Smooth muscle cell (in vitro differentiated cells): Measurements from ENCODE around the gene MAEL. TPM values are rescaled to one million over a fixed set of nuclear protein-coding genes. Genes with fewer than 3 reads are reported as not detected.

ENCODE experiments used
- DNase-seq: peaks from one replicate; lab custom pipeline; 2025; ENCODE audit not compliant: unreplicated experiment; lab: John Stamatoyannopoulos, UW
- H2AFZ ChIP-seq: fragments of 200-600 bp; sonication (generic); 2 replicates; pipeline ENCODE4 v1.6.0; 2016; ENCODE audit warnings: antibody characterized with exemption, low read depth, mild to moderate bottlenecking
- H3F3A ChIP-seq: fragments of 200-600 bp; sonication (generic); 2 replicates; pipeline ENCODE4 v1.6.0; 2017; ENCODE audit warnings: antibody characterized with exemption, low read depth
- H3K27ac ChIP-seq: fragments of 200-600 bp; sonication (generic); 2 replicates; pipeline ENCODE4 v1.5.1; 2016; ENCODE audit warnings: low read depth, mild to moderate bottlenecking
- H3K27me3 ChIP-seq: fragments of 200-600 bp; sonication (generic); 2 replicates; pipeline ENCODE4 v1.6.1; 2016; ENCODE audit warnings: low read depth, mild to moderate bottlenecking
- H3K36me3 ChIP-seq: fragments of 200-600 bp; sonication (generic); 2 replicates; pipeline ENCODE4 v1.5.1; 2016; ENCODE audit warnings: low read depth
- H3K4me1 ChIP-seq: fragments of 200-600 bp; sonication (generic); 2 replicates; pipeline ENCODE4 v1.5.1; 2016; ENCODE audit warnings: low read depth
- H3K4me2 ChIP-seq: fragments of 200-600 bp; sonication (generic); 2 replicates; pipeline ENCODE4 v1.6.0; 2016; ENCODE audit warnings: mild to moderate bottlenecking
- H3K4me3 ChIP-seq: fragments of 200-600 bp; sonication (generic); 2 replicates; pipeline ENCODE4 v1.5.1; 2016; ENCODE audit warnings: mild to moderate bottlenecking
- H3K79me2 ChIP-seq: fragments of 200-600 bp; sonication (generic); 2 replicates; pipeline ENCODE4 v1.6.0; 2016; ENCODE audit warnings: low read depth, mild to moderate bottlenecking
- H3K9ac ChIP-seq: fragments of 200-600 bp; sonication (generic); 2 replicates; pipeline ENCODE4 v1.6.0; 2016; ENCODE audit warnings: low read depth
- H3K9me3 ChIP-seq: fragments of 200-600 bp; sonication (generic); replicated peaks from 2 replicates; pipeline ENCODE4 v1.5.1; 2016; ENCODE audit warnings: low read depth
- H4K20me1 ChIP-seq: fragments of 200-600 bp; sonication (generic); 2 replicates; pipeline ENCODE4 v1.6.0; 2016; ENCODE audit warnings: low read depth
- CTCF ChIP-seq: fragments of 200-600 bp; sonication (generic); IDR thresholded peaks from 2 replicates; pipeline ENCODE4 v1.5.1; 2017; ENCODE audit warnings: borderline replicate concordance, mild to moderate bottlenecking, antibody characterized with exemption; ENCODE audit not compliant: insufficient read depth, poor library complexity, severe bottlenecking
- WGBS: methylation state at CpG from one replicate; pipeline ENCODE4 v1.1.7; 2016; ENCODE audit warnings: low lambda C conversion rate; 5-methylcytosine and 5-hydroxymethylcytosine counted together
- polyA plus RNA-seq: library from polyadenylated mRNA; unstranded; fragments of >200 nt; fragmentation: Nextera tagmentation; extraction: Ambion mirVana; gene quantifications from 2 replicates; pipeline ENCODE4 v1.2.1, GENCODE V29; 2016
- total RNA-seq: library from RNA; depleted of rRNA; stranded (reverse); fragments of >200 nt; gene quantifications from 2 replicates; pipeline ENCODE4 v1.2.3, GENCODE V29; 2014

Gene MAEL
- total and polyA plus RNA-seq, 2 experiments from 2014 or later, result 0.27 TPM; not detected in 1

DNA sequence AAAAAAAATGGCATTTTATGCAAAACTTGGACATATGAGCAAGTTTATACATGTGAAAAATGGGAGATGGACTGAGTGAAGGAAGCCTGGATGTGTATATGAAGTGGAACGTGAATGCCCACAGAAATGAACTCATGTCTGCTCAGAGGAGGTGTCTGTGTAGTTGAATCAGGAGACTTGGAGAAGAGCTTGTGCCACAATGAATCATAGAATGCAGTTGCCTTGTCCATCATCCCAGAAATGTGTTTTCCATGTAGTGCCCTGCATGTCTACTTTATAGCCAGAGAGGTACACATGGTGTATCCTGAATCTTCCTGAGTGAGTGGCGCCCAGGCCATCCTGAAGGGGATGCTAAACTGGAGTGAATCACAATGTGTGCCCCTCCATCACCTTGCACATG, 11.1 kb upstream of the MAEL start:
- H4K20me1 ChIP-seq, result no peaks in the 10 kb centered on the region
- 89% methylated on average over 2 of the region's 2 CpGs for WGBS
- H3K9ac ChIP-seq, result no peak overlapping the region
- H3K79me2 ChIP-seq, result no peaks in the 10 kb centered on the region
- no peaks in the 10 kb centered on the region for H3F3A ChIP-seq
- no peak overlapping the region for H2AFZ ChIP-seq
- H3K4me3 ChIP-seq, result no peak overlapping the region
- no peak overlapping the region for H3K27ac ChIP-seq
- TF ChIP-seq CTCF, result no peak
- peaks cover 15% of the 10 kb centered on the region for H3K4me1 ChIP-seq
- no peak for DNase-seq
- no peaks in the 10 kb centered on the region for H3K9me3 ChIP-seq
- no peaks in the 10 kb centered on the region for H3K36me3 ChIP-seq
- peaks cover 85% of the 10 kb centered on the region for H3K27me3 ChIP-seq
- H3K4me2 ChIP-seq, result no peak overlapping the region

- Histone ChIP-seq H3K4me1 (peaks cover 8% of the 10 kb centered on the region), H3K27me3 (peaks cover 82% of the 10 kb centered on the region), H3K9ac (no peak overlapping the region), H3F3A (no peaks in the 10 kb centered on the region), H3K9me3 (no peaks in the 10 kb centered on the region), H4K20me1 (no peaks in the 10 kb centered on the region), H2AFZ (no peak overlapping the region), H3K4me3 (no peak overlapping the region), H3K36me3 (no peaks in the 10 kb centered on the region), H3K79me2 (no peaks in the 10 kb centered on the region), H3K27ac (no peak overlapping the region), H3K4me2 (no peak overlapping the region)
- no peak for TF ChIP-seq CTCF
- 53% methylated on average over 1 of the region's 1 CpG for WGBS
- DNase-seq, result no peak
Measured at GRCh38 chr1:166978821-166979220, 10.3 kb upstream of the MAEL start.

DNA sequence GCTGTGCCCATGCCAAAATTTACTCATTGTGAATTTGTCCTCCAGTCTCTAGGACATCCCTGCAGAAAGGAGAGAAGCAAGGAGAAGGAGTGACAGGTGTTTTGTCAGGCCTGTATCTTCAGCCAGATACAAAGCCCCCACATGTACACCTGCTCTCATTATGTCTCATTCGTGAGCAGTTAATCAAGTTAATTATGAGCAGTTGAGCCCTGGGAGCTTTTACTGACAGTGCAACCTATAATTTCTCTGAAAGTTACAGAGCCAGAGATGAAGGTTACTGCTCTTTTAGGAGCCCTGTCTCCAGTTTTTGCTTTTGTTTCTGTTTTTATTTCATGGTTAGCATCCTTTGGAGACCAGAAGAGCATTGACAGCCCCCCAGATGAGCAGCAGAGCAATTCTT, 8.7 kb upstream of the MAEL start:
- no peaks in the 10 kb centered on the region for H4K20me1 ChIP-seq
- no peak overlapping the region for H3K4me3 ChIP-seq
- TF ChIP-seq CTCF, result no peak
- 70% methylated on average over 1 of the region's 1 CpG for WGBS
- peaks cover 72% of the 10 kb centered on the region for H3K27me3 ChIP-seq
- H3K9me3 ChIP-seq, result no peaks in the 10 kb centered on the region
- no peak overlapping the region for H3K4me2 ChIP-seq
- no peaks in the 10 kb centered on the region for H3K79me2 ChIP-seq
- H3K27ac ChIP-seq, result no peak overlapping the region
- H3F3A ChIP-seq, result no peaks in the 10 kb centered on the region
- peaks cover 4% of the 10 kb centered on the region for H3K4me1 ChIP-seq
- H3K9ac ChIP-seq, result no peak overlapping the region
- H3K36me3 ChIP-seq, result no peaks in the 10 kb centered on the region
- H2AFZ ChIP-seq, result no peak overlapping the region
- DNase-seq, result no peak

GRCh38 chr1:166980818-166981217, 8.3 kb upstream of the MAEL start:
- H3K36me3 ChIP-seq, result no peaks in the 10 kb centered on the region
- H2AFZ ChIP-seq, result no peak overlapping the region
- DNase-seq, result no peak
- no peak overlapping the region for H3K4me3 ChIP-seq
- H3F3A ChIP-seq, result no peaks in the 10 kb centered on the region
- no peak overlapping the region for H3K27ac ChIP-seq
- H3K4me1 ChIP-seq, result peaks cover 4% of the 10 kb centered on the region
- no peak overlapping the region for H3K9ac ChIP-seq
- H3K79me2 ChIP-seq, result no peaks in the 10 kb centered on the region
- no peaks in the 10 kb centered on the region for H4K20me1 ChIP-seq
- no peak for TF ChIP-seq CTCF
- WGBS, result 83% methylated on average over 3 of the region's 3 CpGs
- no peak overlapping the region for H3K4me2 ChIP-seq
- H3K27me3 ChIP-seq, result peaks cover 73% of the 10 kb centered on the region
- no peaks in the 10 kb centered on the region for H3K9me3 ChIP-seq
